HepG2 (cell line): ENCODE measurements around the gene ATP6V0A1. TPM values are rescaled to one million over a fixed set of nuclear protein-coding genes. Genes with fewer than 3 reads are reported as not detected.

ENCODE experiments used
- AFF4 ChIP-seq: sonication (generic); formaldehyde crosslinking; IDR thresholded peaks from 2 replicates; pipeline ENCODE4 v1.4.0; 2020; ENCODE audit warnings: missing genetic modification reagents
- FOXA1 ChIP-seq, 2 experiments: fragments of 450-650 bp in 1 of 2; sonication (generic) in 1 of 2; formaldehyde crosslinking in 1 of 2; IDR thresholded peaks; 2 replicates each; pipeline versions ENCODE4 v1.4.0 to v1.6.1; 2016 to 2020; ENCODE audit warnings: missing genetic modification reagents in 1 of 2
- ISL2 ChIP-seq: sonication (generic); formaldehyde crosslinking; IDR thresholded peaks from 2 replicates; pipeline ENCODE4 v1.5.0; 2020; ENCODE audit warnings: missing genetic modification reagents
- PRPF4 ChIP-seq: fragments of 200-400 bp; formaldehyde crosslinking; IDR thresholded peaks from 2 replicates; pipeline ENCODE4 v1.6.1; 2016; ENCODE audit warnings: low read length, low read depth; ENCODE audit not compliant: poor library complexity, severe bottlenecking
- REXO4 ChIP-seq: sonication (generic); formaldehyde crosslinking; IDR thresholded peaks from 2 replicates; pipeline ENCODE4 v1.8.0; 2022; ENCODE audit warnings: missing genetic modification reagents, mild to moderate bottlenecking, borderline replicate concordance
- TFDP1 ChIP-seq: IDR thresholded peaks from 2 replicates; pipeline ENCODE4 v1.6.1; 2016; ENCODE audit warnings: missing compliant biosample characterization, missing genetic modification reagents, borderline replicate concordance
- ZBTB4 ChIP-seq: sonication (generic); formaldehyde crosslinking; IDR thresholded peaks from 2 replicates; pipeline ENCODE4 v1.4.0; 2020; ENCODE audit warnings: missing genetic modification reagents, mild to moderate bottlenecking, borderline replicate concordance
- ZNF547 ChIP-seq: sonication (generic); formaldehyde crosslinking; IDR thresholded peaks from 2 replicates; pipeline ENCODE4 v1.5.1; 2020; ENCODE audit warnings: mild to moderate bottlenecking, missing genetic modification reagents
- ZNF558 ChIP-seq: sonication (generic); formaldehyde crosslinking; IDR thresholded peaks from 2 replicates; pipeline ENCODE4 v1.9.0; 2022; ENCODE audit warnings: mild to moderate bottlenecking, missing genetic modification reagents, borderline replicate concordance
- ZNF788 ChIP-seq: sonication (generic); formaldehyde crosslinking; IDR thresholded peaks from 2 replicates; pipeline ENCODE4 v1.5.0; 2020; ENCODE audit warnings: mild to moderate bottlenecking, missing genetic modification reagents, borderline replicate concordance
- polyA plus RNA-seq, 8 experiments: library from polyadenylated mRNA; depleted of rRNA in 3 of 8; stranded (reverse) in 7 of 8; unstranded in 1 of 8; fragments of >200 nt; fragmentation: Illumina TruSeq in 4 of 8; extraction: Trizol in 4 of 8; gene quantifications; 2 replicates each; pipeline versions ENCODE4 v1.2.1 to v1.2.3, GENCODE V29; 2011 to 2016; ENCODE audit warnings: low read depth in 4 of 8, missing spikeins in 1 of 8, mixed read lengths in 1 of 8; ENCODE audit not compliant: insufficient read depth in 1 of 8
- total RNA-seq, 5 experiments: library from RNA; depleted of rRNA; stranded (reverse); fragments of >200 nt; fragmentation: Illumina TruSeq; extraction: Trizol; gene quantifications; 2 replicates each; pipeline ENCODE4 v1.2.3, GENCODE V29; 2016; ENCODE audit warnings: low read depth in 1 of 5
- TF ChIP-seq, protein P1 (sequence below): sonication (generic); formaldehyde crosslinking; IDR thresholded peaks from 2 replicates; pipeline ENCODE4 v1.5.0; 2020; ENCODE audit warnings: mild to moderate bottlenecking, missing genetic modification reagents
- TF ChIP-seq, protein P2 (sequence below): sonication (generic); formaldehyde crosslinking; IDR thresholded peaks from 2 replicates; pipeline ENCODE4 v1.4.0; 2020; ENCODE audit warnings: missing genetic modification reagents, mild to moderate bottlenecking, borderline replicate concordance
- TF ChIP-seq, protein P3 (sequence below): sonication (generic); formaldehyde crosslinking; conservative IDR thresholded peaks from 2 replicates; pipeline ENCODE4 v1.4.0; 2020; ENCODE audit warnings: missing genetic modification reagents

ATP6V0A1 gene
- total and polyA plus RNA-seq, 2 of the 13 experiments (the other 11 are each of a cell fraction or from before 2014, with no cell fraction given) = 27.9 to 54.1 TPM

DNA sequence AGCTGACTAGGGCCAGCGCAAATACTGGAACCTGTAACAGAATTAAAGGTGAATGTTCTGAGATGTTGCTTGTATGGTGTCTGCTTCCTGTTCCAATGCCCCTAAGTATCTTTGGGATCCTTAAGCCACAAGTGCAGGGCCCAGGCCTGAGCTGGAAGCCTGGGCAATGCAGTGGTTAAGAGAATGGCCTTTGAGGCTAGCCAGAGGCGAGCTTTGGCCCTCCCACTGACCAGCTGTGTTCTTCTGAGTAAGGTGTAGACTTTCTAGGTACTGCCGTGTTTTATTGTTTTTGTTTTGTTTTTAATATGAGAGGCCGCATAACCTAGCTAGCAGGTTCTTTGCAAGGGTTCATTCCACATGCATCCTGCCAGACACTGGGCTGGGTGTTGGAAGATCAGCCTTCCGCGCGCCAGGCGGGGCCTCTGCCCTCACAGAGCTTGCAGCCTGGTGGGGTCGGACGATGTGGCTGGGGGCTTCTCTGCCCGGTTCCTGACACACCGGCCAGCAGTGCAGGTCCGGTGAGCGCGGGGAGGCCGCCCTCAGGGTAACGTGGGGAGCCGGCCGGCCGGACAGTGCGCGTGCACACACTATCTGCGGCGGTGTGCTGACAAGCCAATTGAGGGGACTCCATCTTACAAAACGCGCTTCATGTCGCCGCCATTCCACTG is 107.7 kb downstream of the ATP6V0A1 start (continued):
- TF ChIP-seq ZBTB4 = peak; percentile 94
- no peak for TF ChIP-seq TFDP1 (CRISPR knock-in tag)
- no peak for TF ChIP-seq ZNF547
- no peak for TF ChIP-seq ZNF558 (CRISPR knock-in tag)
- TF ChIP-seq, protein P1, sequence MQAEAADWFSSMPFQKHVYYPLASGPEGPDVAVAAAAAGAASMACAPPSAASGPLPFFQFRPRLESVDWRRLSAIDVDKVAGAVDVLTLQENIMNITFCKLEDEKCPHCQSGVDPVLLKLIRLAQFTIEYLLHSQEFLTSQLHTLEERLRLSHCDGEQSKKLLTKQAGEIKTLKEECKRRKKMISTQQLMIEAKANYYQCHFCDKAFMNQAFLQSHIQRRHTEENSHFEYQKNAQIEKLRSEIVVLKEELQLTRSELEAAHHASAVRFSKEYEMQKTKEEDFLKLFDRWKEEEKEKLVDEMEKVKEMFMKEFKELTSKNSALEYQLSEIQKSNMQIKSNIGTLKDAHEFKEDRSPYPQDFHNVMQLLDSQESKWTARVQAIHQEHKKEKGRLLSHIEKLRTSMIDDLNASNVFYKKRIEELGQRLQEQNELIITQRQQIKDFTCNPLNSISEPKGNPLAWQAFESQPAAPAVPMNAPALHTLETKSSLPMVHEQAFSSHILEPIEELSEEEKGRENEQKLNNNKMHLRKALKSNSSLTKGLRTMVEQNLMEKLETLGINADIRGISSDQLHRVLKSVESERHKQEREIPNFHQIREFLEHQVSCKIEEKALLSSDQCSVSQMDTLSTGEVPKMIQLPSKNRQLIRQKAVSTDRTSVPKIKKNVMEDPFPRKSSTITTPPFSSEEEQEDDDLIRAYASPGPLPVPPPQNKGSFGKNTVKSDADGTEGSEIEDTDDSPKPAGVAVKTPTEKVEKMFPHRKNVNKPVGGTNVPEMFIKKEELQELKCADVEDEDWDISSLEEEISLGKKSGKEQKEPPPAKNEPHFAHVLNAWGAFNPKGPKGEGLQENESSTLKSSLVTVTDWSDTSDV (CRISPR knock-in tag) = no peak
- TF ChIP-seq ISL2 (CRISPR knock-in tag) = no peak
- TF ChIP-seq AFF4 (CRISPR knock-in tag) = peak; percentile 9; the same call in 1 of the 2 replicates
- TF ChIP-seq PRPF4 = peak; percentile 72
- no peak for TF ChIP-seq ZNF788 (CRISPR knock-in tag)
- TF ChIP-seq, protein P2, sequence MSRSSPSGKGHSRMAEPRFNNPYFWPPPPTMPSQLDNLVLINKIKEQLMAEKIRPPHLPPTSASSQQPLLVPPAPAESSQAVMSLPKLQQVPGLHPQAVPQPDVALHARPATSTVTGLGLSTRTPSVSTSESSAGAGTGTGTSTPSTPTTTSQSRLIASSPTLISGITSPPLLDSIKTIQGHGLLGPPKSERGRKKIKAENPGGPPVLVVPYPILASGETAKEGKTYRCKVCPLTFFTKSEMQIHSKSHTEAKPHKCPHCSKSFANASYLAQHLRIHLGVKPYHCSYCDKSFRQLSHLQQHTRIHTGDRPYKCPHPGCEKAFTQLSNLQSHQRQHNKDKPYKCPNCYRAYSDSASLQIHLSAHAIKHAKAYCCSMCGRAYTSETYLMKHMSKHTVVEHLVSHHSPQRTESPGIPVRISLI (CRISPR knock-in tag) = no peak
- no peak for TF ChIP-seq FOXA1 (IDR thresholded peaks at IDR 0.05)
- TF ChIP-seq FOXA1 (CRISPR knock-in tag; IDR thresholded peaks at IDR 0.05) = no peak
- TF ChIP-seq, protein P3, sequence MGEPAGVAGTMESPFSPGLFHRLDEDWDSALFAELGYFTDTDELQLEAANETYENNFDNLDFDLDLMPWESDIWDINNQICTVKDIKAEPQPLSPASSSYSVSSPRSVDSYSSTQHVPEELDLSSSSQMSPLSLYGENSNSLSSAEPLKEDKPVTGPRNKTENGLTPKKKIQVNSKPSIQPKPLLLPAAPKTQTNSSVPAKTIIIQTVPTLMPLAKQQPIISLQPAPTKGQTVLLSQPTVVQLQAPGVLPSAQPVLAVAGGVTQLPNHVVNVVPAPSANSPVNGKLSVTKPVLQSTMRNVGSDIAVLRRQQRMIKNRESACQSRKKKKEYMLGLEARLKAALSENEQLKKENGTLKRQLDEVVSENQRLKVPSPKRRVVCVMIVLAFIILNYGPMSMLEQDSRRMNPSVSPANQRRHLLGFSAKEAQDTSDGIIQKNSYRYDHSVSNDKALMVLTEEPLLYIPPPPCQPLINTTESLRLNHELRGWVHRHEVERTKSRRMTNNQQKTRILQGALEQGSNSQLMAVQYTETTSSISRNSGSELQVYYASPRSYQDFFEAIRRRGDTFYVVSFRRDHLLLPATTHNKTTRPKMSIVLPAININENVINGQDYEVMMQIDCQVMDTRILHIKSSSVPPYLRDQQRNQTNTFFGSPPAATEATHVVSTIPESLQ (CRISPR knock-in tag) = no peak
- 0 out of 2 replicates have a peak, but pooled peaks have one; percentile 45 for TF ChIP-seq REXO4 (CRISPR knock-in tag)
